Measurements from ENCODE around the gene TNFRSF14. TPM values are rescaled to one million over a fixed set of nuclear protein-coding genes. Genes with fewer than 3 reads are reported as not detected.

The TNFRSF14 gene
- total RNA-seq, 4 donors from 2014 or later = 36.3 to 47.5 (median 46.7) TPM

DNA sequence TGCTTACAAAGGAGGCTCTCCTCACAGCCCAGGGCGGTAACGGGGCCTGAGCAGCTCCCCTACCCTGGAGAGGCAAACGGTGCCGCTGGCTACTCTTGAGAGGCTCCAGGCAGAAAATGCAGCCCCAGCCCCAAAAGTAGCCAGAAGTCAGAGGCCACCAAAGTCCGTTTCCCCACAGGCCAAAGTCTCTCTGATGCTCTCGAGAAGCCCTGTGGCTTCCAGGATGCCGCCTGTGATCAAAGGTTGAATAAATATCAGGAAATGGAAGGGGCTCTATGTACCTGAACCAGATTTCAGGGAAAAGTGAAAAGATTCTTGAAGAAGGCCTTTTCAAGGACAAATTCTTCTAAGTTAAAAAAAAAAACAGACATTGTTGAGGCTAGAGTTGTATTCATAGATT is 33.9 kb upstream of the TNFRSF14 start:
- Histone ChIP-seq H3K4me1 (peaks cover 19 to 20% of the 10 kb centered on the region in 2 donors), H3K9me3 (no peaks in the 10 kb centered on the region), H3K36me3 (peaks cover 42 to 44% of the 10 kb centered on the region in 2 donors), H3K27me3 (no peaks in the 10 kb centered on the region), H3K27ac (no peak overlapping the region), H3K4me3 (replicated peaks in 1 of 3) (no peak overlapping the region)
- 73 to 81% methylated on average over 7 of the region's 7 CpGs for WGBS, 2 donors
- no peak for DNase-seq
- intact Hi-C loops (cut with DNase I) = loop anchor here (10.0 kb wide), 2 partner anchors 123 to 327 kb away; partner anchors contain the start of gene FAAP20
- TF ChIP-seq, protein P1, sequence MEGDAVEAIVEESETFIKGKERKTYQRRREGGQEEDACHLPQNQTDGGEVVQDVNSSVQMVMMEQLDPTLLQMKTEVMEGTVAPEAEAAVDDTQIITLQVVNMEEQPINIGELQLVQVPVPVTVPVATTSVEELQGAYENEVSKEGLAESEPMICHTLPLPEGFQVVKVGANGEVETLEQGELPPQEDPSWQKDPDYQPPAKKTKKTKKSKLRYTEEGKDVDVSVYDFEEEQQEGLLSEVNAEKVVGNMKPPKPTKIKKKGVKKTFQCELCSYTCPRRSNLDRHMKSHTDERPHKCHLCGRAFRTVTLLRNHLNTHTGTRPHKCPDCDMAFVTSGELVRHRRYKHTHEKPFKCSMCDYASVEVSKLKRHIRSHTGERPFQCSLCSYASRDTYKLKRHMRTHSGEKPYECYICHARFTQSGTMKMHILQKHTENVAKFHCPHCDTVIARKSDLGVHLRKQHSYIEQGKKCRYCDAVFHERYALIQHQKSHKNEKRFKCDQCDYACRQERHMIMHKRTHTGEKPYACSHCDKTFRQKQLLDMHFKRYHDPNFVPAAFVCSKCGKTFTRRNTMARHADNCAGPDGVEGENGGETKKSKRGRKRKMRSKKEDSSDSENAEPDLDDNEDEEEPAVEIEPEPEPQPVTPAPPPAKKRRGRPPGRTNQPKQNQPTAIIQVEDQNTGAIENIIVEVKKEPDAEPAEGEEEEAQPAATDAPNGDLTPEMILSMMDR (IDR thresholded peaks at IDR 0.05) = no peak
- no peak for TF ChIP-seq POLR2A (IDR thresholded peaks at IDR 0.05)

GRCh38 chr1:2523191-2523890 is 32.8 kb upstream of the TNFRSF14 start:
- H3K4me1 ChIP-seq = peaks cover 19 to 29% of the 10 kb centered on the region in 2 donors
- intact Hi-C loops (cut with DNase I) = loop anchor here (10.0 kb wide), 2 partner anchors 121 to 329 kb away; partner anchors contain the start of gene FAAP20
- no peak overlapping the region for H3K27ac ChIP-seq
- no peak for TF ChIP-seq POLR2A (IDR thresholded peaks at IDR 0.05)
- TF ChIP-seq, protein P1 (IDR thresholded peaks at IDR 0.05) = no peak
- no peaks in the 10 kb centered on the region for H3K9me3 ChIP-seq
- no peak overlapping the region for H3K4me3 ChIP-seq (replicated peaks in 1 of 3)
- H3K36me3 ChIP-seq = peaks cover 31 to 33% of the 10 kb centered on the region in 2 donors
- 75 to 77% methylated on average over 28 to 31 of the region's 32 CpGs for WGBS, 2 donors
- no peaks in the 10 kb centered on the region for H3K27me3 ChIP-seq
- no peak for DNase-seq

GRCh38 chr1:2523891-2524609 is 32.1 kb upstream of the TNFRSF14 start:
- peaks cover 19 to 34% of the 10 kb centered on the region in 2 donors for H3K4me1 ChIP-seq
- intact Hi-C loops (cut with DNase I) = loop anchor here (10.0 kb wide), 2 partner anchors 121 to 329 kb away; partner anchors contain the start of gene FAAP20
- DNase-seq = no peak
- H3K9me3 ChIP-seq = no peaks in the 10 kb centered on the region
- TF ChIP-seq, protein P1 (IDR thresholded peaks at IDR 0.05) = no peak
- TF ChIP-seq POLR2A (IDR thresholded peaks at IDR 0.05) = no peak
- H3K27me3 ChIP-seq = no peaks in the 10 kb centered on the region
- peaks cover 24 to 26% of the 10 kb centered on the region in 2 donors for H3K36me3 ChIP-seq
- H3K4me3 ChIP-seq (replicated peaks in 1 of 3) = no peak overlapping the region
- H3K27ac ChIP-seq = no peak overlapping the region
- 71 to 73% methylated on average over 10 of the region's 10 CpGs for WGBS, 2 donors

- no peaks in the 10 kb centered on the region for H3K27me3 ChIP-seq
- no peaks in the 10 kb centered on the region for H3K9me3 ChIP-seq
- H3K4me3 ChIP-seq (replicated peaks in 1 of 3) = peak overlapping the region; percentile 72 to 98 (median 85)
- WGBS, 2 donors = 1 to 7% methylated on average over 17 to 18 of the region's 20 CpGs
- H3K4me1 ChIP-seq = peaks cover 22 to 47% of the 10 kb centered on the region in 2 donors
- TF ChIP-seq, protein P1 (IDR thresholded peaks at IDR 0.05) = no peak
- TF ChIP-seq POLR2A (IDR thresholded peaks at IDR 0.05) = no peak
- intact Hi-C loops (cut with DNase I) = loop anchor here (10.0 kb wide), 2 partner anchors 119 to 331 kb away; partner anchors contain the start of gene FAAP20
- DNase-seq = no peak
- peaks cover 9 to 11% of the 10 kb centered on the region in 2 donors for H3K36me3 ChIP-seq
- H3K27ac ChIP-seq = peak overlapping the region in 1 of 3 donors; percentile 39
These were observed 30.6 kb upstream of the TNFRSF14 start for GRCh38 chr1:2525572-2525919.
